ENCODE data around the gene CYP4A11.
"Not testable (repeated sequence)": the region's sequence is repeated elsewhere in the genome, so short reads cannot be mapped to it uniquely, and the experiment has no call there.

Gene CYP4A11, protein sequence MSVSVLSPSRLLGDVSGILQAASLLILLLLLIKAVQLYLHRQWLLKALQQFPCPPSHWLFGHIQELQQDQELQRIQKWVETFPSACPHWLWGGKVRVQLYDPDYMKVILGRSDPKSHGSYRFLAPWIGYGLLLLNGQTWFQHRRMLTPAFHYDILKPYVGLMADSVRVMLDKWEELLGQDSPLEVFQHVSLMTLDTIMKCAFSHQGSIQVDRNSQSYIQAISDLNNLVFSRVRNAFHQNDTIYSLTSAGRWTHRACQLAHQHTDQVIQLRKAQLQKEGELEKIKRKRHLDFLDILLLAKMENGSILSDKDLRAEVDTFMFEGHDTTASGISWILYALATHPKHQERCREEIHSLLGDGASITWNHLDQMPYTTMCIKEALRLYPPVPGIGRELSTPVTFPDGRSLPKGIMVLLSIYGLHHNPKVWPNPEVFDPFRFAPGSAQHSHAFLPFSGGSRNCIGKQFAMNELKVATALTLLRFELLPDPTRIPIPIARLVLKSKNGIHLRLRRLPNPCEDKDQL

DNA sequence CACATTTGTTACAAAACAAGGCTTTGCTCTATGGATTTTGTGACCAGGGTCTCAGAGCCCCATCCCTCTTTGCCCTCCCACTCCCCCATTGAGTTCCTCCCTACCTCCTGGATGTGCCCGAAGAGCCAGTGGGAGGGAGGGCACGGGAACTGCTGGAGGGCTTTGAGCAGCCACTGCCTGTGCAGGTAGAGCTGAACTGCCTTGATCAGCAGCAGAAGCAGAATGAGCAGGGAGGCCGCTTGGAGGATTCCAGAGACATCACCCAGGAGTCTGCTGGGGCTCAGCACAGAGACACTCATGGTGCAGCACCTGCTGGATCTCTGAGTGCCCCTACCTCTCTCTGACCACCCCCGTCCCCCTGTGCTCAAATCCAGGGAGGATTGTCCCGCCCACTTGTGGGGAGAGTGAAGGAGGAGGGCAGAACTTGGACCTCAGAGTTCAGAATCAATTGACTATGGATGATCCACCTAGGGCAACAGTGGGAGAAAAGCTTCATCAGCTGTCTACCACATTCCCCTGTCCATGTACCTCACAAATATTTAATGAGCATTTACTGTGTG is at the start of gene CYP4A11:
Gene CYP4A11 (minus strand): TSS at position 342 of the 560 bp plus-strand sequence. CDS start 43 bp downstream, at position 299.
- no peak for DNase-seq

DNA sequence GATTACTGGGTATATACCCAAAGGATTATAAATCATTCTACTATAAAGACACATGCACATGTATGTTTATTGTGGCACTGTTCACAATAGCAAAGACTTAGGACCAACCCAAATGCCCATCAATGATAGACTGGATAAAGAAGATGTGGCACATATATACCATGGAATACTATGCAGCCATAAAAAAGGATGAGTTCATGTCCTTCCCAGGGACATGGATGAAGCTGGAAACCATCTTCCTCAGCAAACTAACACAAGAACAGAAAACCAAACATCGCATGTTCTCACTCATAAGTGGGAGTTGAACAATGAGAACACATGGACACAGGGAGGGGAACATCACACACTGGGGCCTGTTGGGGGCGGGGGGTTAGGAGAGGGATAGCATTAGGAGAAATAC is 49.3 kb upstream of the CYP4A11 start:
- not testable (repeated sequence) for DNase-seq

DNA sequence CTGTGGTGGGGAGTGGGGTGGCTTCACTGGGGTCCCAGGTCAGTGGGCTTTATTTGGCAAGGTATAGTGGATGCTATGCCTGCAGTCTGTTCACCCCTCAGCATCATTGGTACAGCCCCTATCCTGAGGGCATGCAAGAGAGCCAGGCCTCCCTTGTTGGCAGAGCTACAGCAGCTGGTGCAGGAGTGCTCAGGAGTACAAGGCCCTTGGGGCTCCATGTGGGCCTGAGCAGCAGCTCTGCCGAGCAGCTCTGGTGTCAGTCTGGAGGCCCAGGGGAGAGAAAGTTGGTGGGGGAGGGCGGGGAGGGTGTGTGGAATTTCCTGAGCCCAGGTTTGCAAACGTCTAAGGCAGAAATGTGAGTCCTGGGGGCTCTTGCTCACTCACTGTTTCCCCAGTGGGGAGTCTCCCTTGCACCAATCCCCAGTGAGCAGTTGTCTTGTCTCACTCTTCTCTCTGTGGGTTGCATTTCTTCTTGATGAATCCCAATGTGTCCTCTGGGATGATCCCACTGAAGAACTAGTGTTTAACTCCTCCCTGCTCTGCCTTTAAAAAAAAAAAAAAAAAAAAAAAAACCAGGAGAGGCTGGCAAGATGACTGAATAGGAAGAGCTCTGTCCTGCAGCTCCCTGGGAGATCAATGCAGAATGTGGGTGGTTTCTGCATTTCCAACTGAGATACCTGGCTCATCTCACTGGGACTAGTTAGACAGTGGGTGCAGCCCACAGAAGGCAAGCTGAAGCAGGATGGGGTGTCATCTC is 42.7 kb upstream of the CYP4A11 start:
- DNase-seq: no peak

DNA sequence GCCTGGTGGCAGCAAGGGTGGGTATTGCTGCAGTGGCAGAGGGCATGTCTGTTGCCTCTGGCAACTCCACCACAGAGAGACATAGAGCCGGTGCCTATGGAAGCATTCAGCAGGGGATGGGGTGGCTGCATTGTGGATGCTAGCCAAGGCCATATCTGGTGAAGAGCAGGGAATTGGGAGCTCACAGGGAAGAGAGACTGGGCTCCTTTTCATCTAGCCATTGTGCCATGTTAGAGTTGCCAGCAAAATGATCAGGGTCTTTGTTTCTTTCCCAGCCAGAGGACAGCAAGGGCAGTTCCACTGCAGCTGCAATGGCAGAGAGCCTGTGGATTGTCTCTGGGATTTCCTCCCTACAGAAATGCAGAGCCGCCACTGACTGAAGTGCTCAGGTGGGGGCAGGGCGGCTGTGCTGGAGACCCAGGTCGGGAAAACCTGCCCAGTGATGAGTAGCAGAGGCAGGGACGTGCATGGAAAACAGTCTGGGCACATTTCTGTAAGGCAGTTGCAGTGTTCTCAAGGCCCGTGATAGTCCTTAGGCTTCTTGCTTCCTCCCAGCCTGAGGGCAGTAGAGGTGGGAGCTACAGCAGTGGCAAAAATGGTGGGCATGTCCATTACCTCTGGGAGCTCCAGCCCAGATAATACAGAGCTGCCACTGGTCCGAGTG is 42.0 kb upstream of the CYP4A11 start:
- no peak for DNase-seq

DNA sequence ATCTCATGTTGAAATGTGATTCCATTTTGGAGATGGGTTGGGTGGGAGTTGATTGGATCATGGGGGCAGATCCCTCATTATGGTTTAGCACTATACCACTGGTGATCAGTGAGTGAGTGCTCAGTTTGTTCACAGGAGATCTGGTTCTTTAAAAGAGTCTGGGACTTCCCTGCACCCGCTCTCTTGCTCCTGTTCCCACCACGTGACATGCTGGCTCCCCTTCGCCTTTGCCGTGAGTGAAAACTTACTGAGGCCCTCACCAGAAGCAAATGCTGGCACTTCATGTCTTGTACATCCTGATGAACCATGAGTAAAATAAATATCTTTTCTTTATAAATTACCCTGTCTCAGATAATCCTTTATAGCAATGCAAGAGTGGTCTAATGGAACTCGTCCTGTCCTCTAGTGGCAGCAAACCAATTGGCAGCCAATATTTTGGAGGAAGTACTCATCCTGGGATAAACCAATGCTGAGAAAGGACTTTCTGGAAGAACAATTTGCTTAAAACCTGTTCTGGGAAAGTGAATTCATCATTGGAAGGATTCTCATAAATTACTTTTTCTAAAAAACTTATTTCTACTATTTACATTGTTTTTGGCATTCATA is 27.8 kb upstream of the CYP4A11 start:
- DNase-seq: no peak

DNA sequence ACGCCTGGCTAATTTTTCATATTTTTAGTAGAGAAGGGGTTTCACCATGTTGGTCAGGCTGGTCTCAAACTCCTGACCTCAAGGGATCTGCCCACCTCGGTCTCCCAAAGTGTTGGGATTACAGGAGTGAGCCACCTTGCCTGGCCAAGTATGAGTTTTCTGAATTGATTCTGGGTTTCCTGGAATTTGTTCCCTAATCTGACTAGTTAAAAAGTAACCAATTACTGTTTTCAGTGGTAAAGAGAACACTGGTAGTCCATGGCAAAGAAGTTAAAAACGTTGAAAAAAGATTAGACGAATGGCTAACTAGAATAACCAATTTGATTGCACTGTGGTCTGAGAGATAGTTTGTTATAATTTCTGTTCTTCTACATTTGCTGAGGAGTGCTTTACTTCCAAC is 21.0 kb upstream of the CYP4A11 start:
- not testable (repeated sequence) for DNase-seq

DNA sequence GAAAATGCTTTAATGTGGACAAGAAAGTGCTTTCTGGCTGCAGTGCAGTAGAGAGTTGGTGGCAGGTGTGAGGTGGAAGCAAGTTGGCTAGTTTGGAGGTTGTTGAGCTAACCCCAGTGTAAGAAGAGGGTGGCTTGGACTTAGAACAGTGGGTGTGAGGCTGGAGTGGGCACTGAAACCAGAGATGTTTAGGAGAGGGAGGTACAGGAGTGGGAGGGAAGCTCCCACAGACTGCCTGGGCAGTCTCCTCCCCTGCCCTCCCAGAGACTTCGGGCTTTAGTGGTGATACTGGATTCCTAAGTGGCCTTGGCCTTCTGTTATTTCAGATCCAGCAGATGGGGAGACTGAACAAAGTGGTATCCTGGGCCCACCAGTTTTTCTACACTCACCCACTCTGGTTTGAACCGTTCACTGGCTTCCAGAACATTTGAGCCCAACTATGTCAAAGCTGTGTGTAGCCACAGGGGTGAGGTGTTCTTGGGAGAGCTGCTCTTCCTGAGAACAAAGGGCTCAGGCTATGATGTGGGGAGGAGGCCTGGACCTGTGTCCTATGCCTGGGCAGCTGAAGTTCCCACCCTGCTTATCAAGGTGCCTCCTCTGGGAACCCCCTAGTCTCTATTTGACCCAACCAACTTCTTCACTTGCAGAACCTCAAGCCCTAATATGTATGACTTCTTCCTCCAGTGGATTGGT is 19.9 kb upstream of the CYP4A11 start:
- DNase-seq: no peak

DNA sequence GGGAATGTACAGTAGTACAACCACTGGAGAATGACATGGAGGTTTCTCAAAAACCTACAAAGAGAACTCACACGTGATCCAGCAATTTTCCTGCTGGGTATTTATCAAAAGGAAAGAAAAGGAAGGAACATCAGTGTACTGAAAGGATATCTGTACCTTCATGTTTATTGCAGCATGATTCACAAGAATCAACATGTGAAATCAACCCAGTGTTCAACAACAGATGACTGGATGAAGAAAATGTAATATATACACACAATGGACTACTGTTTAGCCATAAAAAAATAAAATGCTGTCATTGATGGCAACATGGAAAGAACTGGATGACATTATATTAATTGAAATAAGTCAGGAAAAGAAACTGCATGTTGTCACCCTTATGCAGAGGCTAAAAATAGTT is 19.0 kb upstream of the CYP4A11 start:
- no peak for DNase-seq

DNA sequence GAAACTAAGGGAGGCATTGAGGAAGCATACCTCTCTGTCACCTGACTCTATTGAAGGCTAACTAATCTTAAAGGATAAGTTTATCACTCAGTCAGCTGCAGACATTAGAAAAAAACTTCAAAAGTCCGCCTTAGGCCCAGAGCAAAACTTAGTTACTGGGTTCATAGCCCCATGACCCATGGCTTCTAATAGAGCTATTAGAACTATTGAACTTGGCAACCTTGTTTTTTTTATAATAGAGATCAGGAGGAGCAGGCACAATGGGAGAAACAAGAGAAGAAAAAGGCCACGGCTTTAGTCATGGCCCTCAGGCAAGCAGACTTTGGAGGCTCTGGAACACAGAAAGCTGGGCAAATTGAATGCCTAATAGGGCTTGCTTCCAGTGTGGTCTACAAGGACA is 13.8 kb upstream of the CYP4A11 start:
- not testable (repeated sequence) for DNase-seq

DNA sequence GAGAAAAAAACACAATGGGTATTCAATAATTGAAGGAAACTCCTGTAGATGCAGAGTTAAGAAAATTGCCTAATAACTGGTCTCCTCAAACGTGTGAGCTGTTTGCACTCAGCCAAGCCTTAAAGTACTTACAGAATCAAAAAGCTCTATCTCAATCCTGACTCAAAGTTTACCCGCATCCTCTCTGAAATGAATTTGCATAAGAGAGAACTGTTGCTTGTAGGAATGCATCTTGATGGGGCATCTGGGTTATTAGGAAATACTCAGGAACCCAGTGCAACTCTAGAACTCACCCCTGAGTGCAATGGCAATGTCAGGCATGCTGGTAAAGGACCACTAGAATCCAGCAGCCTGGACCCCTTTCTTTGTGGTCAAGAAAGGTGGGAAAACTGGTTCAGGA is 12.6 kb upstream of the CYP4A11 start:
- DNase-seq: not testable (repeated sequence)

DNA sequence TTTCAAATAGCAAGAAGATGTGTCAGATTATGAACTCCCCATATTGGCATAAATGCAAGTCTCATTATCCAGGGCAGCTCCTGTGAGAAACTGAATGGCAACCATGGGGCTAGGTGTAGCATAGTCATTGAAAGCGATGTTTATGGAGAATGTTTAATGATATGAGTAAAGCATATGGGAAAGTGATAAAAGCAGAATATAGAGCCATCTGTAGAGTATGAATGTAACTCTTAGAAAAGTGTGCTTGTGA is 8.1 kb upstream of the CYP4A11 start:
- DNase-seq: not testable (repeated sequence)

DNA sequence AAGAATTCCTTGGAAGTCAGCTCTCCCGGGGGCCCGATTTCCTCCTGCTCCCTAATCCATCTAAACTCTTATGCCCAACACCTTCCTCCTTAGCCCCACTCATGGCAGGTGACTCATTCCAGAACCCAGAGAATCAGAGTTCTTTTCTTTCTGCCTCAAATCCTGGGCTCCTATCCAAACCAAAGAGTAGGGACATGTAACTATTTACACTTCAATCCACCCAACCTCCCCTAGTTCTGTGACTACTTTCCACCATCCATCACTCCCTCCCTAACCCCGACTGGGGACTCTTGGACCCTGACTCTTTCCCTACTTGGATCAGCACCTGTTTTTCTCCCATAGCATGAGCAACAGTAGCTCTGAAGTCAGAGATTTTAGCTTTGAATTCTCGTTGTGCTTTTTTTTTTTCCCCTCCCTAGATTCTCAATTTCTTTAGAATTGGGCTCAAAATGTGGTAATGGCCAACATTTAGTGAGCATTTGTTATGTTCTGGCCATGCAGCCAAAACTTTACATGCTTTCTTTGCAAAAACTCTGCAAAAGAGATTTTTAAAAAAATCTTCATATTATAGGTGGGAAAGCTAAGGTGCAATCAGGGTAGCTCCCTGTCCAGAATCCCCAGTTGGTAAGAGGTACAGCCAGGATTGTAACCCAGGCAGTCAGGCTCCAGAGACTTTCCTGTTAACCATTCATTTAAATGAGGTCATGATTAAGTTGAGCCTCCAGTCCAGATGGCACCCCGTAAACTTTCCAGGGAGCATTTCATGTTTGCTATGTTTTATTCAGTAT is 7.5 kb upstream of the CYP4A11 start:
- DNase-seq: no peak

DNA sequence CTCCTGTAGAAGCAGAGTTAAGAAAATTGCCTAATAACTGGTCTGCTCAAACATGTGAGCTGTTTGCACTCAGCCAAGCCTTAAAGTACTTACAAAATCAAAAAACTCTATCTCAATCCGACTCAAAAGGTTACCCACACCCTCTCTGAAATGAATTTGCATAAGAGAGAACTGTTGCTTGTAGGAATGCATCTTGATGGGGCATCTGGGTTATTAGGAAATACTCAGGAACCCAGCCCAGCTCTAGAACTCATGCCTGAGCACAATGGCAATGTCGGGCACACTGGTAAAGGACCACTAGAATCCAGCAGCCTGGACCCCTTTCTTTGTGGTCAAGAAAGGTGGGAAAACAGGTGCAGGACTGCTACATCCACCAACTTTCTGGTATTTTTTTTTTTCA is 6.4 kb upstream of the CYP4A11 start:
- not testable (repeated sequence) for DNase-seq

DNA sequence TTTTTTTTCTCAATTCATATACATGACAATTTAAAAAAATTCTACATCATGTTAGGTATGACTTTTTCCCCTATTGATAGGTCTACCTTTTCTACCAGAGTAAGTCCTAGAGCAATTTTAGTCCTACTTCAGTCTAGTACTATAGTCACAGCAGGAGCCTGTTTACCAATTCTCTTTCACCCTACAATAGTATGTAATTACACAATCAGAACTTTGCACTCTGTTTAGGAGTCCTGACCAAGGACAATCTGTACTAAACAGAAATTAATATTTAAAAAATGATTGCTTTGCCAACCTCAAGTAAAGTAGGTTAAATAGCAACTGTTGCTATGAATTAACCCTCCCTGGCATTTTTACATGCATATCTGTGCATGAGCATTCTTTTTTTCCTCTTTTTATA is 810 bp upstream of the CYP4A11 start:
- DNase-seq: no peak

DNA sequence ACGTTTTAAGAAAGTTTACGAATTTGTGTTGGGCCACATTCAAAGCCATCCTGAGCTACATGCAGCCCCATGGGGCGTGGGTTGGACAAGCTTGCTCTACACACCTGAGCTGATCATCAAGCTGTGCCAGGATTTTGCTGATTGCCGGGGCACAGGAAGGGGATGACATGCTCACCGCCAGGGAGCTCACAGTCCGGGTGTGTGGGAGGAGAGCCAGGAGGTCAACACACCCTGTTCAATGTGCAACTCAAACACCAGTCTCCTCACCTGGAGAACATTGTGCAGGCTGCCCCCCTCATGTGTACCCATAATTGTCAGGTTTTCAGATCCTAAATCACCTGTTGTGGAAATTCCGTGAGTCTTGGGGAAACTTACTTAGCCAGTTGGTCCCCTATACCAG is 969 bp downstream of the CYP4A11 start:
- DNase-seq: no peak

DNA sequence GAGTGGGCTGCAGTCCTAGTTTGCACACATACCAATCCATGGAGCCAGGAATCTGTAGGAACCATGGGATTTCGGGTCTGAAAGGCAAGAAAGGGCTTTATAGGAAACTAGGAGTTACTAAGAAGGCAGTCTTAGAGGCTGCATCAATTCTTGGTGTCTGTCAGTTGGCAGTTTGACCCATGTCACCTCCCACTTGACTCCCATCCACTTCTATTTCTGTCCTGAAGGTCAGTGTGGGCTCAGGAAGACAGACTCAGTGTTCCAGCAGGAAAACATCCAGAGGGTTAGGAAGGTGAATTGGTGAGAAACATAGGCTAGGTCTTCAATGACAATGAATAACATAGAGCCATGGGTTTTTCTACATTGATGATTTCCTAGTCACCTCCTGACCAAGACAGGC is 4.0 kb downstream of the CYP4A11 start:
- DNase-seq: no peak

DNA sequence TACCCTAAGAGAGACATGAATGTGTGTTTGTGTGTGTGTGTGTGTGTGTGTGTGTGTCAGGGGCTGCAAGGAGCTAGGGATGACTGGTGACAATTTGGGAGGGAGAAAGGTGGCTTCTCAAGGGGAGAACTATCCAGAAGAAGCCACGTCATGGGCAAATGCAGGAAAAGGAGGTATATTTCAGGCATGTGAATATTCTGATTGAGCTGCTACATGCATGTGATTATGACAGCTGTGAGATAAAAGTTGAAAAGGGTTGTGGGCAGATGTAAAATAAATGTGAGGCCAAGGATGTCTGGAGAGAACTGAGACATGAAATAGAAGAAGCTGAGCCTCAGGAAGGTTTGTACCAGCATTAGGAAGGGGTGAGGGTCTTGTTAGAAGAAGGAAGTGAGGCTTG is 4.5 kb downstream of the CYP4A11 start:
- no peak for DNase-seq

DNA sequence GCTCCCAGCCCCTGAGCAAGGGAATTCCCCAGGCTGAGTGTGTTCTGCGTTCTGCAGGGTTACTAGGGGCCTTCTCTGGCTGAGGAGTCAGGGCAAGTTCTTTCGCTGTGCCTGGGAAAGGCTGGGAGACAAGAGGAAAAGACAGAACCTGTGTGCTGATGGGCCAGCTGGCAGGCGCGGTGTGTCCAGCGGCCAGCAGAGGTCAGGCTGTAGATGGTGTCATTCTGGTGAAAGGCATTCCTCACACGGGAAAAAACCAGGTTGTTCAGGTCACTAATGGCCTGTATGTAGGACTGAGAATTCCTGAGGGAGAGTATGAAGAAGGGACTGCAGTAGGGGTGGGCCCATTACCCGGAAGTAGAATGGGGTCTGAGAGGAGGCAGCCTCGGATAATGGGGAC is 6.4 kb downstream of the CYP4A11 start:
- not testable (repeated sequence) for DNase-seq

DNA sequence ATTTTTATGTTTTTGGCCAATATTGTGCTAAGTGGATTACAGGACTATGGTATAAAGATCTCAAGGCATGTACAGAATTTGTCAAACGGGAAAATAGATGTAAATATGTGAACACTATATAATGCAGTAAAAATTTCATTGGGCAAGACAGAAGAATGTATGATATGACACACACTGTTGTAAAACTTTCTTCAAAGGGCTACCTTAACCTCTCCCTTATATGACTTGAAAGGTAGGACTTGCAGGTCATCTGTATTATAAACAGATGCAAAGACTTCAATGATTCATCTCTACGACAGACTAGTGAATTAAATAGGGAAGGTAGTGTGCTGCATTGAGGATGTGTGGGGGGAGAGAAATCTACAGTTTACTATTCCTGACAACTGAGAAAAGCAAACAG is 9.3 kb downstream of the CYP4A11 start:
- not testable (repeated sequence) for DNase-seq

DNA sequence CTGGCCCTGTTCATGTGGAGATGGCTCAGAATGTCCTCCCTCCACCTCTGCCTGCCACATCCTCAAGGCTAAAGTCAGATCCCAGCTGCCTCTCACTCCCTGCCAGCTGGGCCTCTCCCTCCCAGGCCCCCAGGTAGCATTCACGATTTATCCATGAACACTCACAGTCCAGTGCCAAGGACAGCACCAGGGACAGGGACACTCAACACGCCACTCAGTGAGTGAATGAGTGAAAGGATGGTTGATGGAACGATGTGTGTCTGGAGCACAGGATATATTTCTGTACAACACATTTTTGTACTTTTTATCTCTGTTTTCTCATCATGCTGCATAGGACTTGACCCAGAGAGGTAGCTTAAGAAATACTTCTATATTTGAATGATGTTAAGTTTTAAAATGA is 10.1 kb downstream of the CYP4A11 start:
- no peak for DNase-seq

DNA sequence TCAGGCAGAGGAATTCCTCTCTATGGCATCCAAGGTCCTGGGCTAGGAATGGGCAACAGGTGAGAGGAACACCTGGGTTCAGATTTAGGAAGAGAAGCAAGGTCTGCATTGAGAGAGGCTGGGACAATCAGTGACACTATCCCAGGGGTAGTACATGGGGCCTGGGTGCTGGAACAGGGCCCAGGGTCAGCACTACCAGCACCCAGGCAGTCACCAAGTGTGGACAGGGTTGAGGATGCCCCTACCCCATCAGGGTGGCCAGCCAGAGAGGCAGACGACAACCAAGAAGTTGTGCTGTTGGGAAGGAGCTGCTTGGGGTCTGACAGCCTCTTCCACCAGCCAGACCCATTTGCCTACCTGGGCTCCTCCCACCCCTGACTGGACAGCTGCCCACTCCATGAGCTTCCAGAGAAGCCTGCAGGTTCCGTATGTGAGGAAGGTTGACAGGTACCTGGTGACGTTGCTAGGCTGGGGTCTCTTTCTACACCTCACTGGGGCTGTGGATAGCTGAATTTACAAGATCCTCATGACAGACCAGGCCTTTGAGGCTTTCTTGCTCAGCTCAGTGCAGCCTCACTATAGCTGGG is 13.9 kb downstream of the CYP4A11 start:
- DNase-seq: no peak

Data from MV-4-11 (cell line).